Left colon (tissue), 2 donors: ENCODE data around the gene CEACAM19. TPM values are rescaled to one million over a fixed set of nuclear protein-coding genes. Genes with fewer than 3 reads are reported as not detected.
"Not testable (repeated sequence)": the region's sequence is repeated elsewhere in the genome, so short reads cannot be mapped to it uniquely, and the experiment has no call there.

Experiments used
- ATAC-seq: fragments of 200-7000 bp; cut with Tn5 transposase; one replicate; pipeline ENCODE4 v1.9.1; 2020; ENCODE audit warnings: mild to moderate bottlenecking, moderate library complexity
- DNase-seq, 2 donors: peaks; one replicate each; pipeline ENCODE4 v3.0.0-alpha.2; 2020
- intact Hi-C, 2 donors: fragments of 100-400 bp; cut with DNase I in 1 of 2; cut with micrococcal nuclease in 1 of 2; formaldehyde crosslinking; loops; one replicate each; pipeline versions ENCODE4 v1.11.2 to v1.14.0; 2022; cut with DNase I, micrococcal nuclease
- long read RNA-seq: library from polyadenylated mRNA; unstranded; transcript quantifications from one replicate; pipeline ENCODE4 v2.0.0, GENCODE V29; 2021
- total RNA-seq, 2 donors: library from RNA; stranded (reverse); fragmentation: NEBNext Ultra II Directional; extraction: Animal tissue kit (Norgen Biotek cat#: 25700); gene quantifications; one replicate each; pipeline ENCODE4 v1.2.1, GENCODE V29; 2021
- donor health status: DM: no; HTN: no; CAD: no.
- donor health status: DM: yes; HTN: yes; CAD: no.

The CEACAM19 gene, protein sequence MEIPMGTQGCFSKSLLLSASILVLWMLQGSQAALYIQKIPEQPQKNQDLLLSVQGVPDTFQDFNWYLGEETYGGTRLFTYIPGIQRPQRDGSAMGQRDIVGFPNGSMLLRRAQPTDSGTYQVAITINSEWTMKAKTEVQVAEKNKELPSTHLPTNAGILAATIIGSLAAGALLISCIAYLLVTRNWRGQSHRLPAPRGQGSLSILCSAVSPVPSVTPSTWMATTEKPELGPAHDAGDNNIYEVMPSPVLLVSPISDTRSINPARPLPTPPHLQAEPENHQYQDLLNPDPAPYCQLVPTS
- total RNA-seq, result 1 to 10 TPM; 6.5 to 6.6 TPM
- long read RNA-seq, partial matches to known transcripts, result 2 of 3 reads
- long read RNA-seq, other reads (novel, unspliced or antisense), result 1 of 3 reads

DNA sequence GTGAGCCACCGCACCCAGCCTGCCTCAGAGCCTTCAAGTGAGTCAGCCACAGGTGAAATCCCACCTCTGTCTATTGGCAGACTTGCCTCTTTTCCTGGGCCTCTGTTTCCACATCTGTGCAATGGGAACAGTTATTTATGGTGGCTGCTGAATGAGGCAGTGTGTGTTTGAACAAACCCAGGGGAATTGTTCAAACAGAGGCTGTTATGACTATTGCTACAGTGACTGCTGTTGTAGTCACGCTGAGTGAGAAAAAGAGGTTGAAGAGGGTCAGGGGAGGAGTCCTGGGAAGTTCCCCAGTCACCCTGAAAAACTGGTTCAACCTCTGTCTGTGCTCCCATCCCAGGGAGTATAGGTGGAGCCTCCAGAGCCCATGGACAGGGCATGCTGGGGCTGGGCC lies at the start of gene CEACAM19:
TSS of gene CEACAM19 (plus strand) at position 83 of the 400 bp plus-strand sequence. CDS start 450 bp downstream, outside the sequence.
- intact Hi-C loops, result no loop called here
- ATAC-seq, result peak; percentile 37
- no peak for DNase-seq

- ATAC-seq, result peak; percentile 53
- intact Hi-C loops, result no loop called here
Measured at GRCh38 chr19:44623080-44623479, 48.2 kb upstream of the CEACAM19 start.

DNA sequence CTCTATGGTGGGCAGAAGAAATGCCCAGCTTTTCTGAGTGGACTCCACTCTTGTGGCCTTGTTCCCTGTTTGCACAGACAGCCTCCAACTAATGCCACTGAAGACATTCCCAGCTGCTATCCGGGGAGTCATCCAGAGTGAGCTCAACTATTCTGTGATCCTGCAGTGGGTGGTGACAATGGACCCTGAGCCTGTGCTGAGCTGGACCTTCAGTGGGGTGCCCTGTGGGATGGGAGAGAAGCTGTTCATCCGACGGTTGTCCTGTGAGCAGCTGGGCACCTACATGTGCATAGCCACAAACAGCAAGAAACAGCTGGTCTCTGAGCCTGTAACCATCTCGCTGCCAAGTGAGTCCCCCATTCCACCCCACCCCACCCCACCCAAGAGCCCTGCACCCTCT lies 47.7 kb upstream of the CEACAM19 start:
- ATAC-seq (no peak), DNase-seq (no peak)
- intact Hi-C loops, result no loop called here

More at GRCh38 chr19:44623080-44623479, 48.2 kb upstream of the CEACAM19 start:
- no peak for DNase-seq

- intact Hi-C loops, result no loop called here
- ATAC-seq, result no peak
- DNase-seq, result no peak
Measured at GRCh38 chr19:44624840-44625354, 46.4 kb upstream of the CEACAM19 start.

DNA sequence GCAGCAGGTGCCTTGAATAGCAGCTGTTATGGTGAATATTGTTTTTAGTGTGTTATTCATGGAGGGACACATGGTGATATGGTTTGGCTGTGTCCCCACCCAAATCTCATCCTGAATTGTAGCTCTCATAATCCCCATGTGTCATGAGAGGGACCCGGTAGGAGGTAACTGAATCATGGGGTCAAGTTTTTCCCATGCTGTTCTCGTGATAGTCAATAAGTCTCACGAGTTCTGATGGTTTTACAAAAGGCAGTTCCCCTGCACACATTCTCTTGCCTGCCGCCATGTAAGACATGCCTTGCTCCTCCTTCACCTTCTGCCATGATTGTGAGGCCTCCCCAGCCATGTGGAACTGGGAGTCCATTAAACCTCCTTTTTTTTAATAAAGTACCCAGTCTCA lies 45.6 kb upstream of the CEACAM19 start:
- DNase-seq, intact Hi-C loops, ATAC-seq: not testable (repeated sequence)

- intact Hi-C loops, result no loop called here
- DNase-seq (no peak), ATAC-seq (no peak)
Measured at GRCh38 chr19:44626048-44626624, 45.1 kb upstream of the CEACAM19 start.

DNA sequence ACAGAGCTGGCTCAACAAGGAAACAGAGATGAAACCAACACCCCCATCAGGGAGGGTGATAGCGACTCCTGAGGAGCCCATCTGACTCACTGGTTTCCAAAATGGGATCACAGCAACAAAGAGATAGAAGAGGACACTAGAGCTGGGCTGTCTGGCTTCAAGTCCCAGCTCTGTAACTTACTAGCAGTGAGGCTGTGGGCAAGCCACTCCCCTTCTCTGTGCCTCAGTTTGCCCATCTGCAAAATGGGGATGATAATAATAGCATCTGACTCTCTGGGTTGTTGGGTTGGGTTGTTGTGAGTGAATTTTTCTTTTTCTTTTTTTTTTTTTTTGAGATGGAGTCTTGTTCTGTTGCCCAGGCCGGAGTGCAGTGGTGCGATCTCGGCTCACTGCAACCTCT lies 43.7 kb upstream of the CEACAM19 start:
- no peak for ATAC-seq
- intact Hi-C loops, result no loop called here
- no peak for DNase-seq

- ATAC-seq, result no peak
- intact Hi-C loops, result no loop called here
- no peak for DNase-seq
Measured at GRCh38 chr19:44628793-44629192, 42.5 kb upstream of the CEACAM19 start.

- intact Hi-C loops, DNase-seq, ATAC-seq: not testable (repeated sequence)
Measured at GRCh38 chr19:44631611-44632010, 39.7 kb upstream of the CEACAM19 start.

- DNase-seq, intact Hi-C loops, ATAC-seq: not testable (repeated sequence)
Measured at GRCh38 chr19:44634058-44634457, 37.2 kb upstream of the CEACAM19 start.

DNA sequence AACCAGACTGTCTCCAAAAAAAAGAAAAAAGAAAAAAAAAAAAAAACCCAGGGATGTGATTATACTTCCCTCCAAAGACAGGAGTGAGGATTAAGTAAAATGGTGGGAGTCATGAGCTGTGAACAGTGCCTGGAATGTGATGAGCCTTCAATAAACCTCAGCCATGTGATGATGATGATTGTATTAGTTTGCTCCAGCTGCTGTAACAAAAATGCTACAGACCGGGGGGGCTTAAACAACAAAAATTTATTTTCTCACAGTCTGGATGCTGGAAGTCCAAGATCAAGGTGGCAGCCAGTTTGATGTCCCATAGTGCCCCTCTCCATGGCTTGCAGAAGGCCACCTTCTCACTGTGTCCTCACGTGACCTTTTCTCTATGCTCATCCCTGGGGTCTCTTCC lies 36.5 kb upstream of the CEACAM19 start:
- no peak for DNase-seq
- intact Hi-C loops, result no loop called here
- ATAC-seq, result no peak

DNA sequence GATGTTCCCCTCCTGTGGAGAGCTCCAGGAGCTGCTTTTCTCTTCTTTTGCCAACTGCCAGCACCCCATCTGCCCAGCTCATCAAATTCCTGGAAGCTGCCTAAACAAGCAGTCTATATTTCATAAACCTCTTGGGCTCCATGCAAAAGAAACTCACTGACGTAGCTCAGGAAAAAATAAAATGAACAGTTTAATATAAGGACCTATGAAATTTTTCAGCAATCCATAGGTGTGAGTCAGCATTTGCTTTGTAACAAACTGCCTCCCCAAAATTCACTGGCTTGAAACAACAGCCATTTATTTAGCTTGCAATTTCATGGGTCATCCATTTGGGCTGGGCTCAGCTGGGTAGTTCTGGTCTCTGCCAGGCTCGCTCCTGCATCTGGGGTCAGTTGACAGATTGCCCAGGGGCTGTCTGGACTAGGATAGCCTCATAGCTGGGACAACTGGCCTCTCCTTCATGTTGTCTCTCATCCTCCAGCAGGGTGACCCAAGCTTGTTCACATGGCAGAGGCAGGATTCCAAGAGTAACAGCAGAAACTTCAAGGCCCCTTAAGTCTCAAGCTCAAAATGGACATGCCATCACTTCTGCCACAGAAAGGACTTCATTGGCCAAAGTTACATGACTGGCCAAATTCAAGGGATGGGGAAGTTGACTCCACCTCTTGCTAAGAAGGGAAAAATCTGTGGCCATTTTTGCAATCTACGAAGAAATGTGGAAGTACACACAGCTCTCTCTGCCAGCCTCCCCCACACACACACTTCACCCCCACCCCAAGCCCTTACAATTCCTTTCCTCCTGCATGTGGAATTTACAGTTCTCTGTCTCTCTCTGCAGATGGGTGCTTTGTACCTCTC lies 35.5 kb upstream of the CEACAM19 start:
- no peak for ATAC-seq
- DNase-seq, result no peak
- intact Hi-C loops, result no loop called here

GRCh38 chr19:44636439-44637389 lies 34.6 kb upstream of the CEACAM19 start:
- DNase-seq (peak in 1 of 2 donors; percentile 18), ATAC-seq (peak; percentile 90)
- intact Hi-C loops, result no loop called here

DNA sequence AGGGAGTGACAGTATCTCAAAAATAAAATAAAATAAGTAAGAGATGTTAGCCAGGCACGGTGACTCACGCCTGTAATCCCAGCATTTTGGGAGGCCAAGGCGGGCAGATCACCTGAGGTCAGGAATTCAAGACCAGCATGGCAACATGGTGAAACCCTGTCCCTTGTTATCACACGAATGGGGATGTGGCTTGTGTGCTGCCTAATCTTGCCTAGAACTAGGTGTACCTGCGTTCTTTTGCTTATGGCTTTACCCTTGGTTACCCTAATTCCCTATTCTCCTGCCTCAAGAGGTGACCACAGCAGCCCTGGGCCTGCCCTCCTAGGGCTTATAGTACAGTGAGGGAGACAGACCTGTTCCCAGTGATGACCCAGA lies 33.9 kb upstream of the CEACAM19 start:
- DNase-seq, result no peak
- ATAC-seq, result no peak
- intact Hi-C loops, result no loop called here

DNA sequence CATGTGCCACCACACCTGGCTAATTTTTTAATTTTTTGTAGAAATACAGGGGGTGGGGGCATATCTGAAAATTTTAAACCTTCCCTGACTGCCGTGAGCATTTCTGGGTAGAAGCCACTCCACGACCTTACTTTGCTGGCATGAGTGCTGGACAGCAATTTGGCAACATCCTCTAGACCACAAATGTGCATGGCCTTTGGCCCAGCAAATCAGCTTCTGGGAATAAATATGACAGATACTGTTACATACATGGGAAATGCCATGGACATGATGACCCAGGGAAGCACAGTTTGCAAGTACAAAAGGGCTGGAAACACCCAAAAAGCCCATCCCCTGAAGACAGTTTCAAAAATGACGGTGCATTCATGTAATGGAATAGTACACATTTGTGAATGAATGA lies 30.8 kb upstream of the CEACAM19 start:
- no peak for ATAC-seq
- intact Hi-C loops, result no loop called here
- no peak for DNase-seq

GRCh38 chr19:44641501-44642265 lies 29.6 kb upstream of the CEACAM19 start:
- intact Hi-C loops, result no loop called here
- ATAC-seq, result no peak
- no peak for DNase-seq

GRCh38 chr19:44642377-44642776 lies 28.9 kb upstream of the CEACAM19 start:
- intact Hi-C loops, result no loop called here

More at GRCh38 chr19:44642377-44642776, 28.9 kb upstream of the CEACAM19 start:
- ATAC-seq, result no peak
- no peak for DNase-seq
